NCI-H510A (cell line): ENCODE results near the gene RNF2.
"Not testable (repeated sequence)": the region's sequence is repeated elsewhere in the genome, so short reads cannot be mapped to it uniquely, and the experiment has no call there.

Experiments
- DNase-seq: peaks from one replicate; lab custom pipeline; 2025; lab: John Stamatoyannopoulos, UW

RNF2 gene

GRCh38 chr1:185044981-185045813 lies at the start of gene RNF2:
Gene RNF2 (plus strand): TSS chr1:185045558. CDS start chr1:185087554, 41,996 bp downstream.
- peak; percentile 65 for DNase-seq

DNA sequence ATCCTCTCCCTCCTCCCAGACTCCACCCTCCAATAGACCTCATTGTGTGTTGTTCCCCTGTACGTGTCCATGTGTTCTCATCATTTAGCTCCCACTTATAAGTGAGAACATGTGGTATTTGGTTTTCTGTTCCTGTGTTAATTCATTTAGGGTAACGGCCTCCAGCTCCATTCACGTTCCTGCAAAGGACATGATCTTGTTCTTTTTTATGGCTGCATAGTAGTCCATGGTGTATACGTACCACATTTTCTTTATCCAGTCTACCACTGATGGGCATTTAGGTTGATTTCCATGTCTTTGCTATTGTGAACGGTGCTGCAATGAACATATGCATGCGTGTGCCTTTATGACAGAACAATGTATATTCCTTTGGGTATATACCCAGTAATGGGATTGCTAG lies 45.4 kb upstream of the RNF2 start:
- DNase-seq = not testable (repeated sequence)

DNA sequence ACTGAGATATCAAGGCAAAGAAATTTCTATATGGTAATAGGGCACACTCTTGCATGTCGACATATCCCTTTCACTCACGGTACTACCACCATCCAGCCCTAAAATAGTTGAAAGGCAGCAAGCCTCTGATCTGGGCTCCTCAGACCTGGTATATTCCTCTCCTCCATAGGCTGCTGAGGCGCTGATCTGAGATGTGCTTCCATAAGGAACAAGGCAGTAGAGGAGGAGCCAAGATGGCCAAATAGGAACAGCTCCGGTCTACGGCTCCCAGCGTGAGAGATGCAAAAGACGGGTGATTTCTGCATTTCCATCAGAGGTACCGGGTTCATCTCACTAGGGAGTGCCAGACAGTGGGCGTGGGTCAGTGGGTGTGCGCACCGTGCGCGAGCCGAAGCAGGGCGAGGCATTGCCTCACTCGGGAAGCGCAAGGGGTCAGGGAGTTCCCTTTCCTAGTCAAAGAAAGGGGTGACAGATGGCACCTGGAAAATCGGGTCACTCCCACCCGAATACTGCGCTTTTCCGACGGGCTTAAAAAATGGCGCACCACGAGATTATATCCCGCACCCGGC lies 44.0 kb upstream of the RNF2 start:
- not testable (repeated sequence) for DNase-seq

- DNase-seq = no peak
Measured at GRCh38 chr1:185008838-185009237, 36.5 kb upstream of the RNF2 start.

- DNase-seq = no peak
Measured at GRCh38 chr1:185010361-185010760, 35.0 kb upstream of the RNF2 start.

DNA sequence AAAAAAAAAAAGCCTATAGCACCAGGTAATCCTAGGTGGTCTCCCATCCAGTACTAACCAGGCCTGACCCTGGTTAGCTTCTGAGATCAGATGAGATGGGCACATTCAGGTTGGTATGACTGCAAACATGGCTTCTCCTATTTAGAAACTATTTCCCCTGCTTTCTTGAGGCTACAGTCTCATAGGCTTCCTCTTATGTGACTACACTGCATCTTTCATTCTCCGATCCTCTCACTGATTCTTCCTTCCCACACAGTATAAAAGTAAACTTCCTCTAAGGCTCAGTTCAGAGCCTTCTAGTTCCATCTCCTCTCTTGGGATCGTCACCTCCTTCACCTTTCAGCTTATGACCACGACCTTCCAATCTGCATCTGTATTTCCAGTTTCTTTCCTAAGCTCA lies 30.4 kb upstream of the RNF2 start:
- no peak for DNase-seq

DNA sequence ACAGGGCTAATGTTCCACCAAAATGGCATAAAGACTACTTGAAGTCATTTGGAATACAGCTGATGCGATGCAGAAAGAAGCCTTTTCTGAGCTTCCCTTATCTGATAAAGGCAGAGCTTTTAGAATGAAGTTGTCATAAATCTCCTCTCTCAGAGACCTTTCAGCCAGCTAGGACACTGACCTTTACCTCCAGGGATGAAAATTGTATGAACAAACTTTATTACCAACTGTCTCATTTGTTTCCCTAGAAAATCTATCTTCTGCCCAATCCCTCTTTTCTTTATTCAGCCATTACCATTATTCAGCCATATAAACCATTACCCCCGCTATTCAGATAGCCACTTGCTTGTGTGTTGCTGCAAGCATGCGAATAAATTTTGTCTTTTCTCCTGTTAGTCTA lies 29.7 kb upstream of the RNF2 start:
- no peak for DNase-seq

DNA sequence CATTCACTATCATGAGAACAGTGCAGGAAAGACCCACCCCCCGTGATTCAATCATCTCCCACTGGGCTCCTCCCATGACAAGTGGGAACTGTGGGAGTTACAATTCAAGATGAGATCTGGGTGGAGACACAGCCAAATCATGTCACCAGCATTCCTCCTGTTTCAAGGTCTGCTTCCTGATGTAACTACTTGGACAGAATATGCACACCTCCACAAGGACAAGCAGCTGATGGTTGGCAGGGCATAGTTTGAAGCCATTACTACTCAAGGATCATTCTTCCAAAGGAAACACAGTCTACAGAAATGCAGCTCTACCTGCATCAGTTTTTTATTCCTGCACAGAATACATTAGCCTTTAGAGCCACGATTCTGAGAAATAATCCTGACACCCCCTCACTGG lies 28.5 kb upstream of the RNF2 start:
- no peak for DNase-seq

DNA sequence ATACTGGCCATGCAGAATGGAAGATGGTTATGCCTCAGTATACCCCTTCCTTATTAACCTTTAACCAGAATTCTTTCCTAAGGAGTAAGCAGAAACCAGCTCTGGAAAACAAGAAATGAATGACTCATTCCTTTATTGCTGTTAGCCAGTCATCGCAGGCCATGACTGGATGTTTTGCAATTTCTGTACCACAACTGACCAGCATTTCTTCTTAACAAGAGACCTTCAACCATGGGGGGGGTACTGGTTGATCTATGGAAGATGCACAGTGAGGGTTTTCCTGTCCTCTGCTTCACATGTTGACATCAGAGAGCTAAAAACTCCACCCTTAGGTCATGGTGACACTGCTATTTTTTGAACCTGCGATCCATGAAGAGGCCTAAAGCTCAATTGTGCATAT lies 28.0 kb upstream of the RNF2 start:
- DNase-seq = no peak

DNA sequence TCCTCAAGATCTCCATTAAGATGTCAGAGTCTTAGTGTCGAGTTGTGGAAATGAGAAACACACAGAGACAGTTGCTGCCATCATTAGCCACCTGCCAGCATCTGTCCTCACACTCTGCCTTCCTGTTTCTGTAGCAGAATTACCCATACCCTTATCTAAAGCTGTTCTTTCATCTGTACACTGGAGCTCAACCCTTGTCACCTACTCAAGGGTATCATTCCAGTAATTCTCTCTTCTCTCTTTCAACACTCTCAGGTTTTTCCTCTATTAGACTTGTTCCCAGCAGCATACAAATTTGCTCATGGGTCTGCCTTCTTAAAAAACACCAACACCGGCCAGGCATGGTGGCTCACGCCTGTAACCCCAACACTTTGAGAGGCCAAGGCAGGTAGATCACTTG lies 27.4 kb upstream of the RNF2 start:
- no peak for DNase-seq

DNA sequence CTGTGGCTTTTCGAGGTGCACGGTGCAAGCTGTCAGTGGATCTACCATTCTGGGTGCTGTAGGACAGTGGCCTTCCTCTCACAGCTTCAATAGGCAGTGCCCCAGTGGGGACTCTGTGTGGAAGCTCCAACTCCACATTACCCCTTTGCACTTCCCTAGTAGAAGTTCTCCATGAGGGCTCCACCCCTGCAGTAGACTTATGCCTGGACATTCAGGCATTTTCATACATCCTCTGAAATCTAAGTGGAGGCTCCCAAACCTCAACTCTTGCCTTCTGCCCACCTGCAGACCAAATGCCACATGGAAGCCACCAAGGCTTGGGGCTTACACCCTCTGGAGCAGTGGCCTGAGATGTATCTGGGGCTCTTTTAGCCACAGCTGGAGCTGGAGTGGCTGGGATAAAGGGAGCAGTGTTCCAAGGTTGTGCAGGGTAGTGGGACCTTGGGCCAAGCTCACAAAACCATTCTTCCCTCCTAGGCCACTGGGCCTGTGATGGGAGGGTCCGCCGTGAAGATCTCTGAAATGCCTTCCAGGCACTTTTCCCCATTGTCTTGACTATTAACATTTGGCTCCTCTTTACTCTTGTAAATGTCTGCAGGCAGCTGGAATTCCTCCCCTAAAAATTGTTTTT lies 18.0 kb upstream of the RNF2 start:
- no peak for DNase-seq

- DNase-seq = no peak
Measured at GRCh38 chr1:185033686-185034085, 11.7 kb upstream of the RNF2 start.

- no peak for DNase-seq
Measured at GRCh38 chr1:185035258-185035657, 10.1 kb upstream of the RNF2 start.

- DNase-seq = no peak
Measured at GRCh38 chr1:185038813-185039376, 6.5 kb upstream of the RNF2 start.

GRCh38 chr1:185039726-185040407 lies 5.5 kb upstream of the RNF2 start:
- DNase-seq = no peak

GRCh38 chr1:185040408-185040735 lies 5.0 kb upstream of the RNF2 start:
- no peak for DNase-seq

GRCh38 chr1:185041742-185042141 lies 3.6 kb upstream of the RNF2 start:
- no peak for DNase-seq

DNA sequence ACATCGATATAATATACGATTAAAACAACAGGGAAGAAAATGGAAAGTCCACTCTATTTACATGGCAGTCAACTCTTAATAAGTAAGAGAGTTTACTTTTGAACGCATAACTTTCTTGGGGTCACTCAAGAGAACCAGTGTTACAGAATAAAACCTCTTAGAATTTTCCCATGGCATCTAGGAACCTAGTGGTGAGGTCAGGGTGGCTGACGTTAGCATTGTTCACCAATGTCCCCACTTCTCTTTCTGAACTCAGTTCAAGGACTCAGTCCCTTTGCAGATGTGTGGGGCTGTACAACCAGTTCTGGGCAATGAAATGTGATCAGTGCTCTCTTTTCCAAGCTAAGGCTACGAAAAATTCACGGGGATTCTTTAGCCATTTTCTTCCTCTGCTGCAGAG lies 2.6 kb upstream of the RNF2 start:
- no peak for DNase-seq

- DNase-seq = no peak
Measured at GRCh38 chr1:185044387-185044786, 971 bp upstream of the RNF2 start.

- DNase-seq = peak; percentile 17
Measured at GRCh38 chr1:185045814-185046492, 595 bp downstream of the RNF2 start.

GRCh38 chr1:185046668-185047067 lies 1.3 kb downstream of the RNF2 start:
- DNase-seq = no peak

DNA sequence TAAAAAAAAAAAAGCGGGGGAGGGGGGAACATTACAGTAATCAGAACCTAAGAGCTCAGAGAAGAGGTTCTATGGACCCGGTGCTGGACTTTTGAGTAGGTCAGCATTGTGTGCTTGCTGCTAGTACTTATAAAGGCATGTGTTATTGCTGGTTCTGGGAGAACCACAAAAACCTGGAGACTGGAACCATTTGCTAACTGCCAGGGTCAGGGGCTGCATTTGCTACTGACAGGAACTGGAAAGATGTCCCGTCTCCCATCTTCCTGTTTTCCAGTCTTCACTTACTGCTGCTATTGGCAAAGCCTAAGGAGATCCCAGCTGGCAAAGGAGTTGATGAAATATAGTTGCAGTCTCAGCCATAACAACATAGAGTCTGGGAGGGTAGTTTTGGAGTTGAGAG lies 4.3 kb downstream of the RNF2 start:
- no peak for DNase-seq
